Body of pancreas (tissue), 4 donors: ENCODE measurements around the gene MSANTD3. TPM values are rescaled to one million over a fixed set of nuclear protein-coding genes. Genes with fewer than 3 reads are reported as not detected.

Experiments
- ATAC-seq: fragments of 150-250 bp; one replicate; pipeline ENCODE4 v1.9.1; 2016
- DNase-seq, 4 donors: peaks; one replicate each; pipeline ENCODE4 v3.0.0-alpha.2; 2019
- H3K27ac ChIP-seq, 4 donors: fragments of 200-600 bp; sonication (generic); 1 replicate in 3 of 4; 2 replicates in 1 of 4; pipeline versions ENCODE4 v1.5.1 to v1.6.1; 2016 to 2019; ENCODE audit warnings: mild to moderate bottlenecking in 1 of 4, mixed read lengths in 1 of 4, moderate library complexity in 1 of 4
- H3K27me3 ChIP-seq, 2 donors: fragments of 200-600 bp; sonication (generic); one replicate each; pipeline ENCODE4 v1.6.0; 2016; ENCODE audit warnings: mild to moderate bottlenecking in 1 of 2
- H3K36me3 ChIP-seq, 2 donors: fragments of 200-600 bp; sonication (generic); replicated peaks in 1 of 2; 2 replicates each; pipeline ENCODE4 v1.5.1; 2016; ENCODE audit warnings: low read depth in 2 of 2; ENCODE audit not compliant: insufficient read depth in 1 of 2
- H3K4me1 ChIP-seq: fragments of 200-600 bp; sonication (generic); one replicate; pipeline ENCODE4 v1.6.0; 2016
- H3K4me3 ChIP-seq, 2 donors: fragments of 200-600 bp; sonication (generic); 1 replicate in 1 of 2; 2 replicates in 1 of 2; pipeline ENCODE4 v1.5.1; 2016 to 2019
- H3K9me3 ChIP-seq, 3 donors: fragments of 200-600 bp; sonication (generic); 1 replicate in 2 of 3; 2 replicates in 1 of 3; pipeline ENCODE4 v1.5.1; 2016
- CTCF ChIP-seq, 7 experiments: fragments of 450-650 bp in 4 of 7; fragments of 200-600 bp in 3 of 7; sonication (generic) in 3 of 7; IDR thresholded peaks; one replicate each; pipeline ENCODE4 v1.5.1; 2016 to 2019; ENCODE audit warnings: antibody characterized with exemption in 7 of 7
- POLR2A ChIP-seq, 3 donors: fragments of 450-650 bp; IDR thresholded peaks; one replicate each; pipeline ENCODE4 v1.6.1; 2016; ENCODE audit warnings: antibody characterized with exemption in 3 of 3, mild to moderate bottlenecking in 2 of 3
- WGBS, 2 donors: methylation state at CpG; one replicate each; pipeline ENCODE4 v1.1.5; 2017; 5-methylcytosine and 5-hydroxymethylcytosine counted together
- intact Hi-C: fragments of 100-400 bp; cut with DNase I; formaldehyde crosslinking; loops from one replicate; pipeline ENCODE4 v1.15.1; 2023
- total RNA-seq, 2 donors: library from RNA; depleted of rRNA; stranded (reverse); fragments of >200 nt; gene quantifications; one replicate each; pipeline ENCODE4 v1.1.0, GENCODE V29; 2016

Gene MSANTD3
- total RNA-seq, 2 donors from 2014 or later, result 8.8 to 21.8 TPM

GRCh38 chr9:100443781-100444768 is 17.1 kb downstream of the MSANTD3 start:
- WGBS, 2 donors, result 26 to 37% methylated on average over 4 of the region's 4 CpGs
- H3K4me1 ChIP-seq, result no peaks in the 10 kb centered on the region
- H3K4me3 ChIP-seq, result no peak overlapping the region
- H3K27me3 ChIP-seq, result no peaks in the 10 kb centered on the region
- intact Hi-C loops, result no loop called here
- DNase-seq, result no peak
- ATAC-seq, result no peak
- H3K27ac ChIP-seq, result no peak overlapping the region
- no peaks in the 10 kb centered on the region for H3K9me3 ChIP-seq
- TF ChIP-seq POLR2A (IDR thresholded peaks at IDR 0.05), result no peak
- no peak for TF ChIP-seq CTCF (IDR thresholded peaks at IDR 0.05)
- no peaks in the 10 kb centered on the region for H3K36me3 ChIP-seq

- Histone ChIP-seq H3K27me3 (no peaks in the 10 kb centered on the region), H3K9me3 (no peaks in the 10 kb centered on the region), H3K4me3 (no peak overlapping the region), H3K27ac (no peak overlapping the region), H3K4me1 (no peaks in the 10 kb centered on the region), H3K36me3 (no peaks in the 10 kb centered on the region)
- DNase-seq, result no peak
- no peak for ATAC-seq
- intact Hi-C loops, result no loop called here
- no peak for TF ChIP-seq CTCF (IDR thresholded peaks at IDR 0.05)
- 87 to 92% methylated on average over 1 of the region's 1 CpG for WGBS, 2 donors
Measured at GRCh38 chr9:100445161-100445902, 18.4 kb downstream of the MSANTD3 start.

- no peaks in the 10 kb centered on the region for H3K36me3 ChIP-seq
- DNase-seq (no peak), ATAC-seq (no peak)
- no peaks in the 10 kb centered on the region for H3K4me1 ChIP-seq
- 90 to 98% methylated on average over 5 of the region's 5 CpGs for WGBS, 2 donors
- no peak overlapping the region for H3K27ac ChIP-seq
- no peaks in the 10 kb centered on the region for H3K27me3 ChIP-seq
- intact Hi-C loops, result no loop called here
- no peak for TF ChIP-seq POLR2A (IDR thresholded peaks at IDR 0.05)
- no peak for TF ChIP-seq CTCF (IDR thresholded peaks at IDR 0.05)
- H3K9me3 ChIP-seq, result no peaks in the 10 kb centered on the region
- H3K4me3 ChIP-seq, result no peak overlapping the region
Measured at GRCh38 chr9:100445903-100446549, 19.1 kb downstream of the MSANTD3 start.

- Histone ChIP-seq H3K27me3 (no peaks in the 10 kb centered on the region), H3K27ac (no peak overlapping the region), H3K4me3 (no peak overlapping the region), H3K36me3 (no peaks in the 10 kb centered on the region), H3K9me3 (no peaks in the 10 kb centered on the region), H3K4me1 (no peaks in the 10 kb centered on the region)
- no peak for DNase-seq
- no peak for TF ChIP-seq POLR2A (IDR thresholded peaks at IDR 0.05)
- TF ChIP-seq CTCF (IDR thresholded peaks at IDR 0.05), result no peak
- intact Hi-C loops, result no loop called here
- ATAC-seq, result no peak
Measured at GRCh38 chr9:100447041-100447440, 20.1 kb downstream of the MSANTD3 start.
